ENCODE results near the gene TMEM45A. TPM values are rescaled to one million over a fixed set of nuclear protein-coding genes. Genes with fewer than 3 reads are reported as not detected.

The TMEM45A gene
- total RNA-seq, 2 donors from 2014 or later = 5.8 to 7.8 TPM

- Mint-ChIP-seq H3K9me3 (peaks cover 2% of the 10 kb centered on the region), H3K27ac (no peak overlapping the region), H3K4me3 (no peak overlapping the region), H3K36me3 (ENCODE audit: low read depth) (no peaks in the 10 kb centered on the region), H3K27me3 (ENCODE audit: insufficient read depth) (no peaks in the 10 kb centered on the region), H3K4me1 (peaks cover 14% of the 10 kb centered on the region)
- Histone ChIP-seq H3K27ac (ENCODE audit: low read depth, low read length) (no peak overlapping the region), H3K4me1 (ENCODE audit: control insufficient read depth, insufficient read depth, low read length) (peaks cover 6% of the 10 kb centered on the region), H3K9me3 (ENCODE audit: control insufficient read depth, low read length) (no peaks in the 10 kb centered on the region), H3K4me3 (ENCODE audit: low read length) (no peak overlapping the region), H3K9ac (ENCODE audit: extremely low read depth, low read length, poor library complexity, severe bottlenecking) (no peak overlapping the region), H3K36me3 (ENCODE audit: control insufficient read depth, insufficient read depth, low read length) (no peaks in the 10 kb centered on the region), H3K27me3 (ENCODE audit: control insufficient read depth, insufficient read depth, low read length, poor library complexity, severe bottlenecking) (no peaks in the 10 kb centered on the region)
- no peak for TF ChIP-seq CTCF (conservative IDR thresholded peaks at IDR 0.05)
- DNase-seq = no peak
These were observed 61.9 kb downstream of the TMEM45A start for GRCh38 chr3:100554373-100554676.

DNA sequence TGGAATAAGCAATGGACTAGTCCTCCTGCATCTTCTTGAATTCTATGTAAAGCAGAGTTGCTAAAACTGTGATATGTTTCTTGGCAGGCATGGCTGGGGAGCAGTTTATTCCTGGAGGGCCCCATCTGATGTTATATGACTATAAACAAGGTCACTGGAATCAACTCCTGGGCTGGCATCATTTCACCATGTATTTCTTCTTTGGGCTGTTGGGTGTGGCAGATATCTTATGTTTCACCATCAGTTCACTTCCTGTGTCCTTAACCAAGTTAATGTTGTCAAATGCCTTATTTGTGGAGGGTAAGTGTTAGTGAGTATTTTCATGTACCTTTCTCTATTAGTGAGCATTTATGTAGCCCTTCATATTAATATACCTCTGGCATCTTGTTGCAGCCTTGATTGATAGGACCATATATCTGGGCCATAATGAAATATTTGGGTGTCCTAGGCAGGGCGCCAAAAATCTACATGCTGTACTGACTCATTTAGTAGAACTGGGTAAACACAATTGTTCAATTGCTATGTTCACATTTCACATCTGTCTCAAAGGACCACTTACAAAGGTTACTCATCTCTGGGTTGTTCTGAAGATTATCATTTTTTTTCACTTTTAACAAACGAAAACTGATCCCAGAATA is 64.4 kb downstream of the TMEM45A start:
- Mint-ChIP-seq H3K4me1 (peaks cover 19% of the 10 kb centered on the region), H3K4me3 (no peak overlapping the region), H3K27me3 (ENCODE audit: insufficient read depth) (no peaks in the 10 kb centered on the region), H3K9me3 (no peaks in the 10 kb centered on the region), H3K36me3 (ENCODE audit: low read depth) (no peaks in the 10 kb centered on the region), H3K27ac (no peak overlapping the region)
- no peak overlapping the region for H3K9ac ChIP-seq (ENCODE audit: extremely low read depth, low read length, poor library complexity, severe bottlenecking)
- H3K4me1 ChIP-seq (ENCODE audit: control insufficient read depth, insufficient read depth, low read length) = peaks cover 6% of the 10 kb centered on the region
- 95 to 100% methylated on average over 1 to 2 of the region's 2 CpGs for WGBS, 2 experiments (ENCODE audit: insufficient coverage in 1 of 2, insufficient read length in 1 of 2)
- no peak for DNase-seq
- no peaks in the 10 kb centered on the region for H3K9me3 ChIP-seq (ENCODE audit: control insufficient read depth, low read length)
- no peaks in the 10 kb centered on the region for H3K36me3 ChIP-seq (ENCODE audit: control insufficient read depth, insufficient read depth, low read length)
- H3K4me3 ChIP-seq (ENCODE audit: low read length) = no peak overlapping the region
- H3K27me3 ChIP-seq (ENCODE audit: control insufficient read depth, insufficient read depth, low read length, poor library complexity, severe bottlenecking) = no peaks in the 10 kb centered on the region
- H3K27ac ChIP-seq (ENCODE audit: low read depth, low read length) = no peak overlapping the region
- no peak for TF ChIP-seq CTCF (conservative IDR thresholded peaks at IDR 0.05)

- WGBS, 2 experiments (ENCODE audit: insufficient coverage in 1 of 2, insufficient read length in 1 of 2) = 95 to 96% methylated on average over 4 to 7 of the region's 7 CpGs
- Histone ChIP-seq H3K4me3 (ENCODE audit: low read length) (no peak overlapping the region), H3K4me1 (ENCODE audit: control insufficient read depth, insufficient read depth, low read length) (peaks cover 14% of the 10 kb centered on the region), H3K27me3 (ENCODE audit: control insufficient read depth, insufficient read depth, low read length, poor library complexity, severe bottlenecking) (no peaks in the 10 kb centered on the region), H3K9ac (ENCODE audit: extremely low read depth, low read length, poor library complexity, severe bottlenecking) (no peak overlapping the region), H3K27ac (ENCODE audit: low read depth, low read length) (no peak overlapping the region), H3K9me3 (ENCODE audit: control insufficient read depth, low read length) (no peaks in the 10 kb centered on the region), H3K36me3 (ENCODE audit: control insufficient read depth, insufficient read depth, low read length) (no peaks in the 10 kb centered on the region)
- Mint-ChIP-seq H3K9me3 (no peaks in the 10 kb centered on the region), H3K4me3 (no peak overlapping the region), H3K27ac (no peak overlapping the region), H3K36me3 (ENCODE audit: low read depth) (no peaks in the 10 kb centered on the region), H3K27me3 (ENCODE audit: insufficient read depth) (no peaks in the 10 kb centered on the region), H3K4me1 (peaks cover 27% of the 10 kb centered on the region)
- no peak for TF ChIP-seq CTCF (conservative IDR thresholded peaks at IDR 0.05)
- DNase-seq = no peak
These were observed 65.8 kb downstream of the TMEM45A start for GRCh38 chr3:100558233-100558632.

All from endodermal cell (in vitro differentiated cells).